ENCODE results near the gene THEMIS. TPM values are rescaled to one million over a fixed set of nuclear protein-coding genes. Genes with fewer than 3 reads are reported as not detected.

Gene THEMIS
- total and polyA plus RNA-seq, 2 of the 4 experiments (the other 2 are of a cell fraction) = not detected

GRCh38 chr6:127897484-127897883 is 3.4 kb downstream of the THEMIS start:
- in situ Hi-C loops (cut with MboI; ENCODE audit: low sequenced_read_pairs) = no loop called here
- H3K4me3 ChIP-seq (ENCODE audit: insufficient read depth, low read depth, low read length) = no peak overlapping the region
- CTCF ChIA-PET = no interaction called here

More at GRCh38 chr6:127897484-127897883, 3.4 kb downstream of the THEMIS start:
- Histone ChIP-seq H2BK20ac (ENCODE audit: low read depth, low read length) (no peak overlapping the region), H3K4me1 (ENCODE audit: control insufficient read depth, insufficient read depth, low read length) (no peaks in the 10 kb centered on the region), H4K91ac (ENCODE audit: insufficient read depth, low read depth, low read length) (no peak overlapping the region), H4K5ac (ENCODE audit: low read depth, low read length) (no peak overlapping the region), H3K23ac (ENCODE audit: low read depth, low read length) (no peak overlapping the region), H3K18ac (ENCODE audit: low read depth, low read length) (no peak overlapping the region), H3K36me3 (ENCODE audit: control insufficient read depth, insufficient read depth, low read length) (no peaks in the 10 kb centered on the region), H3K9me1 (ENCODE audit: insufficient read depth, low read length) (no peaks in the 10 kb centered on the region), H3K9me3 (ENCODE audit: control insufficient read depth, insufficient read depth, low read length) (no peaks in the 10 kb centered on the region), H2BK15ac (ENCODE audit: low read depth, low read length) (no peak overlapping the region), H3K9ac (ENCODE audit: low read depth, low read length) (no peak overlapping the region), H3K27ac (ENCODE audit: insufficient read depth, low read length) (no peak overlapping the region), H4K20me1 (ENCODE audit: insufficient read depth, low read length) (no peaks in the 10 kb centered on the region), H2BK120ac (ENCODE audit: low read depth, low read length) (no peak overlapping the region), H3K4ac (ENCODE audit: low read depth, low read length) (no peak overlapping the region), H3K4me2 (ENCODE audit: low read depth, low read length) (no peak overlapping the region), H3K14ac (replicated peaks; ENCODE audit: low read depth, low read length) (no peak overlapping the region), H3K27me3 (ENCODE audit: control insufficient read depth, insufficient read depth, low read length) (no peaks in the 10 kb centered on the region), H2AK5ac (ENCODE audit: low read depth, low read length) (no peak overlapping the region), H3K79me1 (ENCODE audit: low read depth in 1 of 2, low read length in 2 of 2) (no peaks in the 10 kb centered on the region), H4K8ac (ENCODE audit: low read depth in 2 of 2, low read length in 2 of 2) (no peak overlapping the region), H2BK5ac (ENCODE audit: low read depth, low read length, poor library complexity, severe bottlenecking) (no peak overlapping the region), H2AFZ (replicated peaks; ENCODE audit: low read length, poor library complexity) (no peak overlapping the region), H2AK9ac (replicated peaks; ENCODE audit: low read depth, low read length, poor library complexity) (no peak overlapping the region), H3K56ac (ENCODE audit: extremely low read depth, insufficient read depth, low read length) (no peak overlapping the region)
- no CpG with 5 or more reads among the region's 2 CpGs for whole genome bisulfite sequencing, 2 experiments (ENCODE audit: extremely low coverage in 2 of 2, insufficient read length in 1 of 2)
- dilution Hi-C loops (cut with HindIII; ENCODE audit: low sequenced_read_pairs, unreplicated experiment) (no loop called here), intact Hi-C loops (cut with micrococcal nuclease) (loop anchor here (5.0 kb wide), 1 partner anchor 95 kb away; no protein-coding TSS in a partner anchor)
- POLR2A ChIA-PET (ENCODE audit: unreplicated experiment) = no interaction called here
- TF ChIP-seq USF2 (IDR thresholded peaks at IDR 0.05; ENCODE audit: low read depth, low read length) = no peak
- TF ChIP-seq SMC3 (IDR thresholded peaks at IDR 0.05; ENCODE audit: low read depth, low read length) = no peak
- no peak for TF ChIP-seq RCOR1 (IDR thresholded peaks at IDR 0.05; ENCODE audit: insufficient replicate concordance, low read length)
- no peak for DNase-seq
- ATAC-seq (ENCODE audit: low read depth) = no peak
- BruUV-seq (replicated peaks) = no TSS peak

All from IMR-90 (cell line).